ENCODE data around the gene ACTN4.

The ACTN4 gene

DNA sequence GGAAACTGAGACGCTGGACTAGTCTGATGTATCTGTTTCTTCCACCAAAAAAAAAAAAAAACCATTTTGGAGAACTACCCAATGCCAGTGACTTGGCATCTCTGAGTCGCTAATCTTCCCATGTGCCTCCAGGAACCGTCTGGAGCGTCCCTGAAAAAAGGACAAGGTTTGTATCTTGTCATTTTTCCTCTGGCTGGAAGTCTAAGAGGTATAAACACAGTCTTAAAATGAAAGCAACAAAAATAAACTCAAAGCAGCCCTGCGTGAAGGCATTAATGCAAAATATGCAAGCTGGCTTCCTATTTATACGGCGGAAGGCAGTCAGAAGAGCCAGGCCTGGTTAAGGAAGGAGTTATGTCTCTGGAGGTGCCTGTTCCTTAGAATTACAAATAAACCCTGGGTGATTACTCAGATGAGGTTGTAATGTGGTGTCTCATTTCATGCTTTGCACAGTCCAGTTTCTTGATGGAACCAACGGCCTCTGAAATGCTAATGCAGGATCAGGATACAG lies 20.3 kb downstream of the ACTN4 start:
- H3K9me3 ChIP-seq (ENCODE audit: low read depth, low read length) = no peaks in the 10 kb centered on the region
- peak overlapping the region; percentile 68 for H3K9ac ChIP-seq (ENCODE audit: insufficient read length)
- H3K36me3 ChIP-seq (ENCODE audit: insufficient read depth, low read length) = peaks cover 5% of the 10 kb centered on the region; the same call in 1 of the 2 replicates
- peak overlapping the region; percentile 97 for H3K27ac ChIP-seq
- TF ChIP-seq POLR2AphosphoS5 (IDR thresholded peaks at IDR 0.05; ENCODE audit: borderline replicate concordance, low read depth, low read length) = no peak
- TF ChIP-seq FOXP2 (optimal IDR thresholded peaks at IDR 0.05; ENCODE audit: control extremely low read depth, extremely low read length, insufficient read depth) = peak; percentile 76
- peak overlapping the region; percentile 66 for H3K4me3 ChIP-seq
- no peak for DNase-seq (ENCODE audit: low read depth, low spot score)

DNA sequence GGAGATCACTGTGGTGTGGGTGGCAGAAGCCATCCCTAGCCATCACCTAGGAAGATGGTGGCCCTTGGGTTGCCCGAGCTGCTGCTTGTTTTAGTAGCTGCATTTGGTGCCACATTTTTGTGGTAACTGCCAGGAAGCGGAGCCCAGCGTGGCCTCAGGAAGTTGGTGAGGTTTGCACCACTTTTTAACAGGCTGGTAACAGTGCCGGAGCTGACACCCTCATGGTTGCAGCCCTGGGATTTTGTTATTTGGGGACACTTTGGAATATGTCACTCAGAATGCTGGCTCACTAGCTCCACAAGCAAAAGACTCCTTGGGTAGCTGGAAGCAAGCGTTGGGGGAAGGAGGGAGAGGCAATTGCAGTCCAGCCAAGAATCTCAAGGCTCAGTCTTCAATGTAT lies 22.1 kb downstream of the ACTN4 start:
- Histone ChIP-seq H3K36me3 (ENCODE audit: insufficient read depth, low read length) (peaks cover 5% of the 10 kb centered on the region; the same call in 1 of the 2 replicates), H3K9ac (ENCODE audit: insufficient read length) (no peak overlapping the region), H3K4me3 (peak overlapping the region; percentile 34; the same call in 1 of the 2 replicates), H3K9me3 (ENCODE audit: low read depth, low read length) (no peaks in the 10 kb centered on the region), H3K27ac (peak overlapping the region; percentile 79)
- DNase-seq (ENCODE audit: low read depth, low spot score) = no peak
- TF ChIP-seq EZH2 (IDR thresholded peaks at IDR 0.05) (no peak), POLR2AphosphoS5 (IDR thresholded peaks at IDR 0.05; ENCODE audit: borderline replicate concordance, low read depth, low read length) (no peak), FOXP2 (optimal IDR thresholded peaks at IDR 0.05; ENCODE audit: control extremely low read depth, extremely low read length, insufficient read depth) (no peak)

DNA sequence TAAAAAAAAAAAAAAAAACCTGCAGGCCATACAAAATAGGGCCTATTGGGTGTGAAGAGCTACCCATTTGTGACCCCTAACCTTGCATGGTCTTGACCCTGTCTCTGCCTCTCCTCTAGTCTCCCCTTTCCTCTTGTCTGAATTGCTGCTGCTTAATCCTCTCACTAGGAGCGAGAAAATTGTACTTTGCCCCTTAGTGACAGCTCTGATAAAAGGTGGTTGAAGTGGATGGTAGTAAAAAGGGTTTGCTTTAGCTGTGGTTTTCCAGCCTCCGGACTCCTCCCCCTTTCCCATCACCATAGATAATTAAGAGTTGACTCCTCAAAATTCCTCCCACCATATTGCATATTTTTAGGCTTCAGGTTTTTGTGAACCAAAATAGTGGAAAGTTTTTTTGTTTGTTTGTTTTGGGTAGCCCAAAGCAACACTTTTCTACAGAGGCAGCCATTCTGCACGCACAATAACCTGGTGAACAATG lies 23.5 kb downstream of the ACTN4 start:
- Histone ChIP-seq H3K9me3 (ENCODE audit: low read depth, low read length) (no peaks in the 10 kb centered on the region), H3K9ac (ENCODE audit: insufficient read length) (no peak overlapping the region), H3K4me3 (peak overlapping the region; percentile 46), H3K27ac (peak overlapping the region; percentile 43), H3K36me3 (ENCODE audit: insufficient read depth, low read length) (peaks cover 5% of the 10 kb centered on the region; the same call in 1 of the 2 replicates)
- TF ChIP-seq EZH2 (IDR thresholded peaks at IDR 0.05) = no peak
- TF ChIP-seq FOXP2 (optimal IDR thresholded peaks at IDR 0.05; ENCODE audit: control extremely low read depth, extremely low read length, insufficient read depth) = no peak
- no peak for TF ChIP-seq POLR2AphosphoS5 (IDR thresholded peaks at IDR 0.05; ENCODE audit: borderline replicate concordance, low read depth, low read length)
- peak; percentile 42 for DNase-seq (ENCODE audit: low read depth, low spot score)

DNA sequence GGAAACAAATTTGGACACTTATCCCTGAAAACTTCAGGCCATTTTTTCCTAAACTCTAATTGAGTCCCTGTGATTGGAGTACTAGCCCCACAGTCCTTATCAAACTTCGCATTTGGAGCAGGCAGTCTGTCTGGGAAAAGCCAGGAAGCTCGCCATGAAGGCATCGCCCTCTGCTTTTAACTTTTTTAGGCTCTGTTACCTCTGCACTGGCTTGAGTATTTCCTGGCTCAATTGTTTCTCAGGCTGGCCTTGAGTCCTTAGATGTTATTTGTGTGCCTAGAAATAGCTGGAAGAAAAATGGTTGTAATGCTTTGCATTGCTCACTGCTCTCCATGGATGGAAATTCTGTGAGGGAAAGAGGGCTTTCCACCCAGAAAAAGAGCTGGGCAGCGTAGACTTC lies 24.2 kb downstream of the ACTN4 start:
- Histone ChIP-seq H3K36me3 (ENCODE audit: insufficient read depth, low read length) (peaks cover 5% of the 10 kb centered on the region; the same call in 1 of the 2 replicates), H3K9me3 (ENCODE audit: low read depth, low read length) (no peaks in the 10 kb centered on the region), H3K9ac (ENCODE audit: insufficient read length) (no peak overlapping the region), H3K4me3 (no peak overlapping the region), H3K27ac (peak overlapping the region; percentile 43)
- no peak for TF ChIP-seq EZH2 (IDR thresholded peaks at IDR 0.05)
- TF ChIP-seq FOXP2 (optimal IDR thresholded peaks at IDR 0.05; ENCODE audit: control extremely low read depth, extremely low read length, insufficient read depth) = no peak
- TF ChIP-seq POLR2AphosphoS5 (IDR thresholded peaks at IDR 0.05; ENCODE audit: borderline replicate concordance, low read depth, low read length) = no peak
- no peak for DNase-seq (ENCODE audit: low read depth, low spot score)

DNA sequence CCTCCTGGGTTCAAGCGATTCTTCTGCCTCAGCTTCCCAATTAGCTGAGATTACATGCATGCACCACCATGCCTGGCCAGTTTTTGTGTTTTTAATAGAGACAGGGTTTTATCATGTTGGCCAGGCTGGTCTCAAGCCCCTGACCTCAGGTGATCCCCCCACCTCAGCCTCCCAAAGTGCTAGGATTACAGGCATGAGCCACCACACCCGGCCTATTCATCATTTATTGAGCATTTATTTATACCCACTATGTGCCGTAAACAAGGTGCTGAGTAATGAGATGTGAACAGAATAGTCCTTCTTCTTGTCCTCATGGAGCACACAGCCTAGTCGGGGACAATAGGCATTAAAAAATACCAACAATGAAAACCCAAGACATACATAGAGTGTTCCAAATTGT lies 25.6 kb downstream of the ACTN4 start:
- Histone ChIP-seq H3K4me3 (no peak overlapping the region), H3K36me3 (ENCODE audit: insufficient read depth, low read length) (peaks cover 5% of the 10 kb centered on the region; the same call in 1 of the 2 replicates), H3K9me3 (ENCODE audit: low read depth, low read length) (no peaks in the 10 kb centered on the region), H3K27ac (no peak overlapping the region), H3K9ac (ENCODE audit: insufficient read length) (no peak overlapping the region)
- TF ChIP-seq POLR2AphosphoS5 (IDR thresholded peaks at IDR 0.05; ENCODE audit: borderline replicate concordance, low read depth, low read length) = no peak
- DNase-seq (ENCODE audit: low read depth, low spot score) = no peak

DNA sequence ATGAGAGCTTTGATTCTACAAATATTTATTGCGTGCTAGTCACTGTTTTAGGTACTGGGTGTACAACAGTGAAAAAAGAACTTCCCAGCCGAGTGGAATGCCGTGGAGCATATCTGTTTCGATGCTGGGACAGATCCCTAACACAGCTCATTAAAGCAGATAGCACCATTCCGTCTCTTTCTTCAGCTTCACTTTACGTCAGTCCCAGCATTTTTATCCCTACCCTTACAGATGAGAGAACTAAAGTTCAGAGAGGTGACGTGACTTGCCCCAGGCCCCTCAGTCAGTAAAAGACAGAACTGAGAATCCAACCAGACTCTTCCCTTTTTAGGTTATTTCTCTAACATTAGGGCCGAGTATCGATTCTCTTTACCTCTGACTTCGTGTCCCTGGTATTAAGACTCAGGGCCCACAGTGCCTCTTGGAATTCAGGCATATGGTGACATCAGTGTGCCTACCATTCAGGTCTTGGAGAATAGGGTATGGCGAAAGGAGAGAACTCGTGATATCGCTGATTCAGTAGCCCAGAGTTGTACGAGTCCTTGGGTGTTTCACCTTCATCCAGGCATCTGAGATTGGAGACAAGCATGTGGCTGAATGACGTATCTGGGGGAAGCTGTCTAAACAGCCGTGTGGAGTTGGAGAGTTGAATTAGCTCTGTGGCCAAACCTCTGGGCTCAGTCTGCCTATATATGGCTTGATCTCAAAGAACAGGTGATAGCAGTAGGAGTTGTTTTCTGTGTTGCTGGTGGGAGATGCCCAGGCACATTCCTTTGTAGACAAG lies 27.1 kb downstream of the ACTN4 start:
- Histone ChIP-seq H3K4me3 (no peak overlapping the region), H3K9me3 (ENCODE audit: low read depth, low read length) (no peaks in the 10 kb centered on the region), H3K9ac (ENCODE audit: insufficient read length) (no peak overlapping the region), H3K27ac (no peak overlapping the region), H3K36me3 (ENCODE audit: insufficient read depth, low read length) (peaks cover 5% of the 10 kb centered on the region; the same call in 1 of the 2 replicates)
- no peak for DNase-seq (ENCODE audit: low read depth, low spot score)
- no peak for TF ChIP-seq POLR2AphosphoS5 (IDR thresholded peaks at IDR 0.05; ENCODE audit: borderline replicate concordance, low read depth, low read length)
- no peak for TF ChIP-seq FOXP2 (optimal IDR thresholded peaks at IDR 0.05; ENCODE audit: control extremely low read depth, extremely low read length, insufficient read depth)
- TF ChIP-seq EZH2 (IDR thresholded peaks at IDR 0.05) = no peak

DNA sequence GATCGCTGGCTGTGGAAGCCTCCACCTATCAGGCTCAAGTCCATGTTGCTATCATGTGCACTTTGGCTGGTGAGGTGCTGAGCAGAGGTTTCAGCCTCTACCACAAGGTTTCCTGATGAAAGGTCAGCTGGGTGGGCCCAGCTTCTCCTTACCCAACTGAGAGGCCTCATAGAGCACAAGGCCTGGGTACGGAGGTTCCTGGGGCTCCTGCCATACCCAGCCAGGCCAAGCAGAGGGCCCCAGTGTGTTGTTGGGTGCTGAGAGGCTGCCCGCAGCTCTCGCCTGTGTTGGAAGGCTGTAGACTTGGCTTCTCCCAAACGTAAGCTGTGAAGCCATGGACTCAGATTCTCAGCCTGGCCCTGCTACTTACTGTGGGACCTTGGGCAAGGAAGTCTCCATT lies 28.2 kb downstream of the ACTN4 start:
- peaks cover 5% of the 10 kb centered on the region; the same call in 1 of the 2 replicates for H3K36me3 ChIP-seq (ENCODE audit: insufficient read depth, low read length)
- peak overlapping the region; percentile 11; the same call in 1 of the 2 replicates for H3K27ac ChIP-seq
- no peak overlapping the region for H3K4me3 ChIP-seq
- TF ChIP-seq FOXP2 (optimal IDR thresholded peaks at IDR 0.05; ENCODE audit: control extremely low read depth, extremely low read length, insufficient read depth) = no peak
- no peak for TF ChIP-seq POLR2AphosphoS5 (IDR thresholded peaks at IDR 0.05; ENCODE audit: borderline replicate concordance, low read depth, low read length)
- TF ChIP-seq EZH2 (IDR thresholded peaks at IDR 0.05) = no peak
- DNase-seq (ENCODE audit: low read depth, low spot score) = no peak
- H3K9ac ChIP-seq (ENCODE audit: insufficient read length) = no peak overlapping the region
- H3K9me3 ChIP-seq (ENCODE audit: low read depth, low read length) = no peaks in the 10 kb centered on the region

DNA sequence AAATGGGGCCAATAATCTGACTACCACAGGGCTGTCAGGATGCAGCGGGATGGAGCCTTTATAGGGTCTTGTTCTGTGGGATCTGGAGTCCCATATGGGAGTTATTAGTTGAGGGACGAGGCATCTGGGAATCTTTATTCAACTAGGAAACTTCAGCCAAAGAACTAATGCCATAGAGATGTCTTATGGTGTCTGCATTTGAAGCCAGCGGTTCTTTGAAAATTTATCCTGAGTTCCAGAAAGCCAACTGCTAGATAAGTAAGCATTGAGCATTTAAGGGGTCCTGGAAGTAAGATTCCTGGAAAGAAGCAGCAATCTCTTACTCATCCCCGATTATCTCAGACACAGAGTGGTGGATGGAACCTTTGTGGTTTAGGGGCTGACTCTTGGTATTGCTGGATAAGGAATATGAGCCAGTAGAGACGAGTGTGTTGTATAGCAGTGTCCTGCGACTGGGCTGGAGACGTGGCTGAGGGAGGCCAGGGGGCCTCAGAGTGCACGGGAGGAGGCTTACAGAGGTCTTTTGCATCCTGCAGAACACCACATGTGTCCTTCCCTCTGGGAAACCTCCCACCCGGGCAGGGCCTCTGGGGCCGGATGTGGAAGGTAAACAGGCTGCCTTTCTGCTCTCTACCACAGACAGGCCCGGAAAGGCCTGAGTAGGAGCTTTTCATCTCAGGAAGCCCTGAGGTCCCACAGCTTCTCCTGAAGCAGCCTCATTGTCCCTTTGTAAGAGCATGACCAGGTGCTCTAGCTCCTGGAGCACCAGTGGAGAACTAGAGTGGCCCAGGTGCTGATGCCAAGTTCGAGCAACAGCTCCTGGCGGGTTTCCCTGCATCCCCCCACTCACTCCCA lies 28.8 kb downstream of the ACTN4 start:
- Histone ChIP-seq H3K4me3 (no peak overlapping the region), H3K9ac (ENCODE audit: insufficient read length) (no peak overlapping the region), H3K36me3 (ENCODE audit: insufficient read depth, low read length) (peaks cover 5% of the 10 kb centered on the region; the same call in 1 of the 2 replicates), H3K27ac (peak overlapping the region; percentile 11; the same call in 1 of the 2 replicates), H3K9me3 (ENCODE audit: low read depth, low read length) (no peaks in the 10 kb centered on the region)
- DNase-seq (ENCODE audit: low read depth, low spot score) = no peak
- TF ChIP-seq POLR2AphosphoS5 (IDR thresholded peaks at IDR 0.05; ENCODE audit: borderline replicate concordance, low read depth, low read length) (no peak), FOXP2 (optimal IDR thresholded peaks at IDR 0.05; ENCODE audit: control extremely low read depth, extremely low read length, insufficient read depth) (no peak), EZH2 (IDR thresholded peaks at IDR 0.05) (no peak)

Measured in SK-N-MC (cell line).